H9 (cell line): ENCODE results near the gene MCCC2. TPM values are rescaled to one million over a fixed set of nuclear protein-coding genes. Genes with fewer than 3 reads are reported as not detected.
"Not testable (repeated sequence)": the region's sequence is repeated elsewhere in the genome, so short reads cannot be mapped to it uniquely, and the experiment has no call there.

Source experiments
- DNase-seq: peaks from one replicate; pipeline ENCODE4 v3.0.0-alpha.2; 2017
- H2AFZ ChIP-seq: one replicate; pipeline ENCODE4 v1.6.1; 2013; ENCODE audit warnings: mild to moderate bottlenecking, low read length, control low read depth, moderate library complexity
- H2AK5ac ChIP-seq: 2 replicates; pipeline ENCODE4 v1.6.1; 2013; ENCODE audit warnings: low read length, control low read depth, mixed read lengths; ENCODE audit not compliant: insufficient read length
- H2BK120ac ChIP-seq: one replicate; pipeline ENCODE4 v1.6.1; 2013; ENCODE audit warnings: low read depth, mild to moderate bottlenecking, low read length, control low read depth, inconsistent platforms; ENCODE audit not compliant: poor library complexity, severe bottlenecking
- H2BK12ac ChIP-seq: 2 replicates; pipeline ENCODE4 v1.6.1; 2013; ENCODE audit warnings: low read length, control low read depth, mixed read lengths, low read depth; ENCODE audit not compliant: insufficient read length
- H2BK15ac ChIP-seq: 2 replicates; pipeline ENCODE4 v1.6.1; 2013; ENCODE audit warnings: low read depth, low read length, control low read depth
- H2BK20ac ChIP-seq: one replicate; pipeline ENCODE4 v1.6.1; 2013; ENCODE audit warnings: low read depth, mild to moderate bottlenecking, low read length, control low read depth, inconsistent platforms; ENCODE audit not compliant: poor library complexity, severe bottlenecking
- H2BK5ac ChIP-seq: 2 replicates; pipeline ENCODE4 v1.6.1; 2013; ENCODE audit warnings: low read length, control low read depth, mixed read lengths; ENCODE audit not compliant: insufficient read length
- H3K14ac ChIP-seq: 2 replicates; pipeline ENCODE4 v1.6.1; 2013; ENCODE audit warnings: low read length, control low read depth; ENCODE audit not compliant: insufficient read depth
- H3K18ac ChIP-seq: 2 replicates; pipeline ENCODE4 v1.6.1; 2013; ENCODE audit warnings: low read depth, mild to moderate bottlenecking, mixed read lengths, low read length, control low read depth; ENCODE audit not compliant: insufficient read length
- H3K23ac ChIP-seq: 2 replicates; pipeline ENCODE4 v1.6.1; 2013; ENCODE audit warnings: low read length, control low read depth, mixed read lengths, low read depth; ENCODE audit not compliant: insufficient read length
- H3K23me2 ChIP-seq: 2 replicates; pipeline ENCODE4 v1.6.1; 2013; ENCODE audit warnings: low read depth, mild to moderate bottlenecking, mixed read lengths, low read length, control low read depth; ENCODE audit not compliant: insufficient read length, poor library complexity, severe bottlenecking
- H3K27ac ChIP-seq: 2 replicates; pipeline ENCODE4 v1.5.1; 2013; ENCODE audit warnings: low read length, control low read depth, mixed read lengths, low read depth; ENCODE audit not compliant: insufficient read length
- H3K27me3 ChIP-seq: 2 replicates; pipeline ENCODE4 v1.6.1; 2013; ENCODE audit warnings: low read length, control low read depth, inconsistent platforms; ENCODE audit not compliant: insufficient read depth
- H3K4ac ChIP-seq: 2 replicates; pipeline ENCODE4 v1.6.1; 2013; ENCODE audit warnings: low read depth, mild to moderate bottlenecking, control low read depth, inconsistent platforms, low read length, moderate library complexity
- H3K4me1 ChIP-seq: 2 replicates; pipeline ENCODE4 v1.6.1; 2013; ENCODE audit warnings: low read length, control low read depth, inconsistent platforms; ENCODE audit not compliant: insufficient read depth
- H3K4me2 ChIP-seq: 2 replicates; pipeline ENCODE4 v1.6.1; 2013; ENCODE audit warnings: low read length, control low read depth, mixed read lengths; ENCODE audit not compliant: insufficient read length, insufficient read depth
- H3K56ac ChIP-seq: 2 replicates; pipeline ENCODE4 v1.6.1; 2013; ENCODE audit warnings: low read depth, mild to moderate bottlenecking, mixed read lengths, low read length, control low read depth; ENCODE audit not compliant: insufficient read length
- H3K79me1 ChIP-seq: 2 replicates; pipeline ENCODE4 v1.6.1; 2013; ENCODE audit warnings: low read depth, mild to moderate bottlenecking, moderate library complexity, low read length, control low read depth, inconsistent platforms; ENCODE audit not compliant: insufficient read depth, poor library complexity, severe bottlenecking
- H3K79me2 ChIP-seq: 2 replicates; pipeline ENCODE4 v1.6.1; 2013; ENCODE audit warnings: low read length, control low read depth, inconsistent platforms; ENCODE audit not compliant: insufficient read depth
- H3K9ac ChIP-seq: 2 replicates; pipeline ENCODE4 v1.6.1; 2013; ENCODE audit warnings: low read length, control low read depth, mixed read lengths; ENCODE audit not compliant: insufficient read length; ENCODE audit errors: extremely low read depth
- H3K9me3 ChIP-seq: one replicate; pipeline ENCODE4 v1.6.1; 2013; ENCODE audit warnings: low read depth, low read length, inconsistent platforms; ENCODE audit not compliant: control insufficient read depth
- H3T11ph ChIP-seq: one replicate; pipeline ENCODE4 v1.6.1; 2013; ENCODE audit warnings: mild to moderate bottlenecking, low read length, control low read depth, inconsistent platforms
- H4K20me1 ChIP-seq: one replicate; pipeline ENCODE4 v1.6.1; 2013; ENCODE audit not compliant: control insufficient read depth, insufficient read length, insufficient read depth
- H4K5ac ChIP-seq: 2 replicates; pipeline ENCODE4 v1.6.1; 2013; ENCODE audit warnings: low read depth, mild to moderate bottlenecking, mixed read lengths, low read length, control low read depth; ENCODE audit not compliant: insufficient read length
- H4K8ac ChIP-seq: replicated peaks from 2 replicates; pipeline ENCODE4 v1.6.1; 2013; ENCODE audit warnings: low read length, control low read depth, mixed read lengths, low read depth; ENCODE audit not compliant: insufficient read length
- H4K91ac ChIP-seq: 2 replicates; pipeline ENCODE4 v1.6.1; 2013; ENCODE audit warnings: low read depth, mild to moderate bottlenecking, moderate library complexity, mixed read lengths, low read length, control low read depth; ENCODE audit not compliant: insufficient read length
- H3K27ac Mint-ChIP-seq, 3 experiments: 2 replicates in 2 of 3; 3 replicates in 1 of 3; pipeline ENCODE4 v1.8.0; 2020 to 2021; ENCODE audit warnings: mixed read lengths in 3 of 3, mild to moderate bottlenecking in 1 of 3, moderate library complexity in 1 of 3
- H3K27me3 Mint-ChIP-seq: 2 replicates; pipeline ENCODE4 v1.8.0; 2021; ENCODE audit warnings: low read depth, mild to moderate bottlenecking, moderate library complexity, mixed read lengths
- H3K36me3 Mint-ChIP-seq, 3 experiments: 2 replicates in 2 of 3; 3 replicates in 1 of 3; pipeline ENCODE4 v1.8.0; 2020 to 2021; ENCODE audit warnings: low read depth in 3 of 3, mixed read lengths in 3 of 3; ENCODE audit not compliant: insufficient read depth in 1 of 3
- H3K4me1 Mint-ChIP-seq, 2 experiments: 2 replicates each; pipeline ENCODE4 v1.8.0; 2020; ENCODE audit warnings: mixed read lengths in 2 of 2
- H3K4me3 Mint-ChIP-seq, 2 experiments: 2 replicates in 1 of 2; 3 replicates in 1 of 2; pipeline ENCODE4 v1.8.0; 2020 to 2021; ENCODE audit warnings: mild to moderate bottlenecking in 2 of 2, mixed read lengths in 2 of 2, moderate library complexity in 1 of 2
- H3K9me3 Mint-ChIP-seq, 2 experiments: 2 replicates in 1 of 2; 3 replicates in 1 of 2; pipeline ENCODE4 v1.8.0; 2020; ENCODE audit warnings: mild to moderate bottlenecking in 2 of 2, mixed read lengths in 2 of 2, moderate library complexity in 1 of 2
- WGBS: extraction: QIAGEN DNeasy Blood & Tissue Kit; methylation state at CpG from one replicate; pipeline ENCODE4 v1.1.7; 2013; ENCODE audit warnings: missing lambda C conversion rate, low lambda C conversion rate, mixed read lengths; ENCODE audit not compliant: insufficient read length; ENCODE audit errors: extremely low coverage; 5-methylcytosine and 5-hydroxymethylcytosine counted together
- total RNA-seq: library from RNA; stranded (reverse); gene quantifications from 2 replicates; pipeline ENCODE4 v1.2.1, GENCODE V29; 2021

Gene MCCC2
- total RNA-seq, 1 experiment from 2014 or later, result 62.7 TPM

GRCh38 chr5:71551582-71551981 is 35.6 kb upstream of the MCCC2 start:
- not testable (repeated sequence) for H4K20me1 ChIP-seq, H3K4ac ChIP-seq, H3K56ac ChIP-seq, H3K4me3 Mint-ChIP-seq, H3K9me3 Mint-ChIP-seq, H3K27ac ChIP-seq, H3K4me1 Mint-ChIP-seq, H3K79me2 ChIP-seq, H4K91ac ChIP-seq, H3K18ac ChIP-seq, H2BK20ac ChIP-seq, H4K8ac ChIP-seq, H2BK12ac ChIP-seq, H3K27me3 ChIP-seq, H3K27ac Mint-ChIP-seq, H2BK120ac ChIP-seq, H2BK5ac ChIP-seq, H3K23me2 ChIP-seq, H3K27me3 Mint-ChIP-seq, H3T11ph ChIP-seq, DNase-seq, H3K79me1 ChIP-seq, H2BK15ac ChIP-seq, H2AK5ac ChIP-seq, H4K5ac ChIP-seq, H3K4me2 ChIP-seq, H2AFZ ChIP-seq, H3K4me1 ChIP-seq, H3K14ac ChIP-seq, H3K9ac ChIP-seq, H3K23ac ChIP-seq, H3K9me3 ChIP-seq
- WGBS, result no CpG with 5 or more reads among the region's 27 CpGs
- H3K36me3 Mint-ChIP-seq, result peaks cover 51 to 88% (median 81%) of the 10 kb centered on the region in 3 experiments

- H3K36me3 Mint-ChIP-seq, result peaks cover 48 to 82% (median 80%) of the 10 kb centered on the region in 3 experiments; a peak in 6 of 7 replicates
- H3K27ac Mint-ChIP-seq, H3K4me1 Mint-ChIP-seq: not testable (repeated sequence)
These were observed 35.0 kb upstream of the MCCC2 start for GRCh38 chr5:71552026-71552749.

More at GRCh38 chr5:71552026-71552749, 35.0 kb upstream of the MCCC2 start:
- not testable (repeated sequence) for H4K5ac ChIP-seq, DNase-seq, H3K9me3 ChIP-seq, H3K27me3 Mint-ChIP-seq, H3K14ac ChIP-seq, H3K27me3 ChIP-seq, H2BK5ac ChIP-seq, H4K91ac ChIP-seq, H3K4ac ChIP-seq, H3K79me1 ChIP-seq, H2BK12ac ChIP-seq, H4K8ac ChIP-seq, H3K23me2 ChIP-seq, H3T11ph ChIP-seq, H3K18ac ChIP-seq, H2AFZ ChIP-seq, H3K4me1 ChIP-seq, H2BK120ac ChIP-seq, H2BK20ac ChIP-seq, H3K9me3 Mint-ChIP-seq, H2BK15ac ChIP-seq, H4K20me1 ChIP-seq, H3K9ac ChIP-seq, H3K4me2 ChIP-seq, H3K23ac ChIP-seq, H3K27ac ChIP-seq, H3K56ac ChIP-seq, H3K79me2 ChIP-seq, H2AK5ac ChIP-seq, H3K4me3 Mint-ChIP-seq
- WGBS, result no CpG with 5 or more reads among the region's 53 CpGs
